ENCODE results near the gene NEK11. TPM values are rescaled to one million over a fixed set of nuclear protein-coding genes. Genes with fewer than 3 reads are reported as not detected.

NEK11 gene
- total and polyA plus RNA-seq, 2 experiments from 2014 or later = 1.7 to 2.0 TPM

- TF ChIP-seq, protein P1, sequence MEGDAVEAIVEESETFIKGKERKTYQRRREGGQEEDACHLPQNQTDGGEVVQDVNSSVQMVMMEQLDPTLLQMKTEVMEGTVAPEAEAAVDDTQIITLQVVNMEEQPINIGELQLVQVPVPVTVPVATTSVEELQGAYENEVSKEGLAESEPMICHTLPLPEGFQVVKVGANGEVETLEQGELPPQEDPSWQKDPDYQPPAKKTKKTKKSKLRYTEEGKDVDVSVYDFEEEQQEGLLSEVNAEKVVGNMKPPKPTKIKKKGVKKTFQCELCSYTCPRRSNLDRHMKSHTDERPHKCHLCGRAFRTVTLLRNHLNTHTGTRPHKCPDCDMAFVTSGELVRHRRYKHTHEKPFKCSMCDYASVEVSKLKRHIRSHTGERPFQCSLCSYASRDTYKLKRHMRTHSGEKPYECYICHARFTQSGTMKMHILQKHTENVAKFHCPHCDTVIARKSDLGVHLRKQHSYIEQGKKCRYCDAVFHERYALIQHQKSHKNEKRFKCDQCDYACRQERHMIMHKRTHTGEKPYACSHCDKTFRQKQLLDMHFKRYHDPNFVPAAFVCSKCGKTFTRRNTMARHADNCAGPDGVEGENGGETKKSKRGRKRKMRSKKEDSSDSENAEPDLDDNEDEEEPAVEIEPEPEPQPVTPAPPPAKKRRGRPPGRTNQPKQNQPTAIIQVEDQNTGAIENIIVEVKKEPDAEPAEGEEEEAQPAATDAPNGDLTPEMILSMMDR (IDR thresholded peaks at IDR 0.05; ENCODE audit: low read depth, low read length) = no peak
- Histone ChIP-seq H3K36me3 (no peaks in the 10 kb centered on the region), H3K27ac (no peak overlapping the region), H3K27me3 (no peaks in the 10 kb centered on the region), H3K4me3 (no peak overlapping the region), H3K9me3 (ENCODE audit: low read depth) (no peaks in the 10 kb centered on the region), H3K4me1 (ENCODE audit: low read depth) (no peaks in the 10 kb centered on the region)
- DNase-seq (ENCODE audit: low read depth in 1 of 2, low spot score in 1 of 2) = no peak
These were observed 367.2 kb downstream of the NEK11 start for GRCh38 chr3:131393868-131394267.

DNA sequence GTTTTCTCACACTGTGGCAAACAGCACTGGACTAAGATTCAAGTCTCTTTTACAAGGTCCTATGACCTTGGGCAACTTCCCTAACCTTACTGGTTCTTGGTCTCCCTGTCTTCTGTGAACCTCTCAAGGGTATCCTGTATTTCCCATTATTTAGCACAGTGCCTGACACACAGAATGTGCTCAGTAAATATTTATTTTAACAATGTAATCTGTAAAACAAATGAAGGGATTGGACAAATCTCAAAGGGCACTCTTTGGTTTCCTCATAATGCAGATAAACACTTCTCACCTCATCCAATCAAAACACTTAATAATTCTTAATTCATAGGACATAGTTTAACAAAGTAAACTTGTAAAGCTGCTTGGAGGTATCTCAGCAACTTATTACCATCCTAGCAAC, 367.7 kb downstream of the NEK11 start:
- Histone ChIP-seq H3K4me3 (no peak overlapping the region), H3K27ac (no peak overlapping the region), H3K27me3 (no peaks in the 10 kb centered on the region), H3K36me3 (no peaks in the 10 kb centered on the region), H3K4me1 (ENCODE audit: low read depth) (no peaks in the 10 kb centered on the region), H3K9me3 (ENCODE audit: low read depth) (no peaks in the 10 kb centered on the region)
- no peak for DNase-seq (ENCODE audit: low read depth in 1 of 2, low spot score in 1 of 2)
- TF ChIP-seq, protein P1 (IDR thresholded peaks at IDR 0.05; ENCODE audit: low read depth, low read length) = no peak

GRCh38 chr3:131396170-131396569, 369.5 kb downstream of the NEK11 start:
- Histone ChIP-seq H3K4me1 (ENCODE audit: low read depth) (no peaks in the 10 kb centered on the region), H3K27ac (no peak overlapping the region), H3K9me3 (ENCODE audit: low read depth) (no peaks in the 10 kb centered on the region), H3K4me3 (no peak overlapping the region), H3K27me3 (no peaks in the 10 kb centered on the region), H3K36me3 (no peaks in the 10 kb centered on the region)
- DNase-seq (ENCODE audit: low read depth in 1 of 2, low spot score in 1 of 2) = peak in 1 of 2 donors; percentile 22
- TF ChIP-seq, protein P1 (IDR thresholded peaks at IDR 0.05; ENCODE audit: low read depth, low read length) = no peak

- Histone ChIP-seq H3K36me3 (no peaks in the 10 kb centered on the region), H3K4me1 (ENCODE audit: low read depth) (no peaks in the 10 kb centered on the region), H3K27ac (no peak overlapping the region), H3K9me3 (ENCODE audit: low read depth) (no peaks in the 10 kb centered on the region), H3K4me3 (no peak overlapping the region), H3K27me3 (no peaks in the 10 kb centered on the region)
- no peak for DNase-seq (ENCODE audit: low read depth in 1 of 2, low spot score in 1 of 2)
- TF ChIP-seq, protein P1 (IDR thresholded peaks at IDR 0.05; ENCODE audit: low read depth, low read length) = no peak
These were observed 371.2 kb downstream of the NEK11 start for GRCh38 chr3:131397889-131398288.

Other genes with a start within 250 kb of the NEK11 start
- gene ATP2C1, start 132.8 kb upstream of the NEK11 start, total RNA-seq = 31.5 and 32.9 TPM in 2 replicates
- 31.4 and 35.1 TPM in 2 replicates for gene ATP2C1, start 132.8 kb upstream of the NEK11 start, polyA plus RNA-seq
- 2.0 and 2.9 TPM in 2 replicates for gene ASTE1, start 52 bp upstream of the NEK11 start, total RNA-seq
- gene ASTE1, start 52 bp upstream of the NEK11 start, polyA plus RNA-seq = 5.9 and 9.7 TPM in 2 replicates